Retinal pigment epithelial cell (primary cell): ENCODE data around the gene AP5Z1.

Experiments
- DNase-seq: peaks from one replicate; pipeline ENCODE4 v3.0.0-alpha.2; 2010; ENCODE audit warnings: low read depth
- H3K4me3 ChIP-seq: 2 replicates; pipeline ENCODE4 v1.5.1; 2011; ENCODE audit warnings: mild to moderate bottlenecking, low read length, control low read depth, moderate library complexity
- CTCF ChIP-seq: conservative IDR thresholded peaks from 2 replicates; pipeline ENCODE4 v1.5.1; 2011; ENCODE audit warnings: low read depth, low read length, control low read depth, inconsistent platforms

The AP5Z1 gene

GRCh38 chr7:4765776-4766490, 9.5 kb upstream of the AP5Z1 start:
- TF ChIP-seq CTCF: peak; percentile 40
- no peak for DNase-seq
- no peak overlapping the region for H3K4me3 ChIP-seq

GRCh38 chr7:4766666-4767519, 8.5 kb upstream of the AP5Z1 start:
- no peak for DNase-seq
- TF ChIP-seq CTCF: no peak
- H3K4me3 ChIP-seq: no peak overlapping the region

- DNase-seq: no peak
- no peak overlapping the region for H3K4me3 ChIP-seq
- no peak for TF ChIP-seq CTCF
Observed at GRCh38 chr7:4768597-4769569, 6.5 kb upstream of the AP5Z1 start.

GRCh38 chr7:4769761-4770160, 5.7 kb upstream of the AP5Z1 start:
- TF ChIP-seq CTCF: no peak
- peak; percentile 33 for DNase-seq
- no peak overlapping the region for H3K4me3 ChIP-seq

- DNase-seq: no peak
- no peak for TF ChIP-seq CTCF
Observed at GRCh38 chr7:4770886-4771285, 4.5 kb upstream of the AP5Z1 start.

GRCh38 chr7:4771737-4772136, 3.7 kb upstream of the AP5Z1 start:
- no peak for TF ChIP-seq CTCF
- no peak overlapping the region for H3K4me3 ChIP-seq
- no peak for DNase-seq

More at GRCh38 chr7:4770886-4771285, 4.5 kb upstream of the AP5Z1 start:
- no peak overlapping the region for H3K4me3 ChIP-seq
